Activated T-helper 17 cell treated with anti-CD3 and anti-CD28 coated beads, Interleukin-2, amount 50 U/mL, for 72 hours (primary cell): ENCODE results near the gene ATG4B. TPM values are rescaled to one million over a fixed set of nuclear protein-coding genes. Genes with fewer than 3 reads are reported as not detected.
A peak's percentile ranks its signal among the peaks of the same experiment; 100 is the strongest.

Experiments
- ATAC-seq: fragments of 150-1000 bp; cut with Tn5 transposase; replicated peaks from 2 replicates; pipeline ENCODE4 v1.10.0; 2021; ENCODE audit warnings: mild to moderate bottlenecking, moderate library complexity
- H3K27ac Mint-ChIP-seq: one replicate; pipeline ENCODE4 v1.8.0; 2022; ENCODE audit warnings: mixed read lengths
- H3K27me3 Mint-ChIP-seq: one replicate; pipeline ENCODE4 v1.8.0; 2022; ENCODE audit warnings: mixed read lengths
- H3K36me3 Mint-ChIP-seq: one replicate; pipeline ENCODE4 v1.8.0; 2022; ENCODE audit warnings: low read depth, mild to moderate bottlenecking, mixed read lengths
- H3K4me1 Mint-ChIP-seq: one replicate; pipeline ENCODE4 v1.8.0; 2022; ENCODE audit warnings: mixed read lengths
- H3K4me3 Mint-ChIP-seq: one replicate; pipeline ENCODE4 v1.8.0; 2022; ENCODE audit warnings: mild to moderate bottlenecking, mixed read lengths
- H3K9me3 Mint-ChIP-seq: one replicate; pipeline ENCODE4 v1.8.0; 2022; ENCODE audit warnings: mixed read lengths
- total RNA-seq, 2 donors: library from RNA; stranded (reverse); gene quantifications; one replicate each; pipeline ENCODE4 v1.2.3, GENCODE V29; 2022

Gene ATG4B
- total RNA-seq, 2 donors from 2014 or later = 88.3 to 91.3 TPM

GRCh38 chr2:241619597-241620418 lies 17.7 kb upstream of the ATG4B start:
- peak overlapping the region; percentile 97 for H3K27ac Mint-ChIP-seq
- H3K27me3 Mint-ChIP-seq = no peaks in the 10 kb centered on the region
- H3K4me3 Mint-ChIP-seq = peak overlapping the region; percentile 80
- peak; percentile 34 for ATAC-seq
- H3K4me1 Mint-ChIP-seq = peaks cover 39% of the 10 kb centered on the region
- peaks cover 46% of the 10 kb centered on the region for H3K36me3 Mint-ChIP-seq
- peaks cover 8% of the 10 kb centered on the region for H3K9me3 Mint-ChIP-seq

GRCh38 chr2:241620419-241620769 lies 17.1 kb upstream of the ATG4B start:
- no peaks in the 10 kb centered on the region for H3K27me3 Mint-ChIP-seq
- H3K36me3 Mint-ChIP-seq = peaks cover 52% of the 10 kb centered on the region
- peak overlapping the region; percentile 39 for H3K4me3 Mint-ChIP-seq
- peaks cover 8% of the 10 kb centered on the region for H3K9me3 Mint-ChIP-seq
- peak; percentile 87 for ATAC-seq
- H3K27ac Mint-ChIP-seq = peak overlapping the region; percentile 97
- H3K4me1 Mint-ChIP-seq = peaks cover 39% of the 10 kb centered on the region

- ATAC-seq = no peak
- no peaks in the 10 kb centered on the region for H3K9me3 Mint-ChIP-seq
- H3K27me3 Mint-ChIP-seq = no peaks in the 10 kb centered on the region
- no peak overlapping the region for H3K4me3 Mint-ChIP-seq
- H3K27ac Mint-ChIP-seq = no peak overlapping the region
- peaks cover 88% of the 10 kb centered on the region for H3K36me3 Mint-ChIP-seq
- H3K4me1 Mint-ChIP-seq = peaks cover 8% of the 10 kb centered on the region
Observed at GRCh38 chr2:241627675-241628074, 9.8 kb upstream of the ATG4B start.

GRCh38 chr2:241629762-241630435 lies 7.6 kb upstream of the ATG4B start:
- Mint-ChIP-seq H3K9me3 (no peaks in the 10 kb centered on the region), H3K4me3 (no peak overlapping the region), H3K4me1 (peaks cover 8% of the 10 kb centered on the region), H3K27ac (peak overlapping the region; percentile 25), H3K27me3 (no peaks in the 10 kb centered on the region), H3K36me3 (peaks cover 97% of the 10 kb centered on the region)
- no peak for ATAC-seq

- Mint-ChIP-seq H3K36me3 (peaks cover 83% of the 10 kb centered on the region), H3K9me3 (no peaks in the 10 kb centered on the region), H3K27me3 (no peaks in the 10 kb centered on the region), H3K4me3 (no peak overlapping the region), H3K27ac (no peak overlapping the region), H3K4me1 (peaks cover 8% of the 10 kb centered on the region)
- ATAC-seq = no peak
Observed at GRCh38 chr2:241632478-241633325, 4.8 kb upstream of the ATG4B start.

GRCh38 chr2:241633561-241633960 lies 3.9 kb upstream of the ATG4B start:
- Mint-ChIP-seq H3K4me3 (no peak overlapping the region), H3K9me3 (no peaks in the 10 kb centered on the region), H3K27ac (no peak overlapping the region), H3K4me1 (peaks cover under 1% of the 10 kb centered on the region), H3K36me3 (peaks cover 81% of the 10 kb centered on the region), H3K27me3 (no peaks in the 10 kb centered on the region)
- ATAC-seq = no peak

- Mint-ChIP-seq H3K27me3 (no peaks in the 10 kb centered on the region), H3K9me3 (no peaks in the 10 kb centered on the region), H3K27ac (peak overlapping the region; percentile 54), H3K4me1 (peaks cover 12% of the 10 kb centered on the region), H3K4me3 (peak overlapping the region; percentile 83), H3K36me3 (peaks cover 77% of the 10 kb centered on the region)
- no peak for ATAC-seq
Observed at GRCh38 chr2:241635756-241636155, 1.7 kb upstream of the ATG4B start.

- ATAC-seq = peak; percentile 43
- Mint-ChIP-seq H3K4me3 (peak overlapping the region; percentile 83), H3K27ac (peak overlapping the region; percentile 54), H3K27me3 (no peaks in the 10 kb centered on the region), H3K36me3 (peaks cover 70% of the 10 kb centered on the region), H3K4me1 (peaks cover 18% of the 10 kb centered on the region), H3K9me3 (no peaks in the 10 kb centered on the region)
Observed at GRCh38 chr2:241636182-241637017, 1.1 kb upstream of the ATG4B start.

GRCh38 chr2:241637795-241638660 lies 535 bp downstream of the ATG4B start:
- Mint-ChIP-seq H3K36me3 (peaks cover 59% of the 10 kb centered on the region), H3K4me3 (peak overlapping the region; percentile 93), H3K4me1 (peaks cover 28% of the 10 kb centered on the region), H3K9me3 (no peaks in the 10 kb centered on the region), H3K27ac (peak overlapping the region; percentile 95), H3K27me3 (no peaks in the 10 kb centered on the region)
- peak; percentile 36 for ATAC-seq

- Mint-ChIP-seq H3K4me3 (peak overlapping the region; percentile 93), H3K27me3 (no peaks in the 10 kb centered on the region), H3K9me3 (no peaks in the 10 kb centered on the region), H3K27ac (peak overlapping the region; percentile 95), H3K36me3 (peaks cover 50% of the 10 kb centered on the region), H3K4me1 (peaks cover 28% of the 10 kb centered on the region)
- no peak for ATAC-seq
Observed at GRCh38 chr2:241638940-241639339, 1.4 kb downstream of the ATG4B start.

- peak overlapping the region; percentile 93 for H3K4me3 Mint-ChIP-seq
- no peaks in the 10 kb centered on the region for H3K27me3 Mint-ChIP-seq
- ATAC-seq = no peak
- peak overlapping the region; percentile 67 for H3K27ac Mint-ChIP-seq
- H3K9me3 Mint-ChIP-seq = no peaks in the 10 kb centered on the region
- H3K36me3 Mint-ChIP-seq = peaks cover 45% of the 10 kb centered on the region
- H3K4me1 Mint-ChIP-seq = peaks cover 28% of the 10 kb centered on the region
Observed at GRCh38 chr2:241639385-241639784, 1.9 kb downstream of the ATG4B start.

- peak overlapping the region; percentile 93 for H3K4me3 Mint-ChIP-seq
Observed at GRCh38 chr2:241640165-241640795, 2.8 kb downstream of the ATG4B start.

GRCh38 chr2:241641631-241642030 lies 4.1 kb downstream of the ATG4B start:
- Mint-ChIP-seq H3K4me3 (no peak overlapping the region), H3K27me3 (no peaks in the 10 kb centered on the region), H3K9me3 (no peaks in the 10 kb centered on the region), H3K36me3 (peaks cover 28% of the 10 kb centered on the region), H3K27ac (peak overlapping the region; percentile 67), H3K4me1 (peaks cover 28% of the 10 kb centered on the region)
- ATAC-seq = no peak

More at GRCh38 chr2:241640165-241640795, 2.8 kb downstream of the ATG4B start:
- peak overlapping the region; percentile 67 for H3K27ac Mint-ChIP-seq
- no peaks in the 10 kb centered on the region for H3K27me3 Mint-ChIP-seq
- H3K9me3 Mint-ChIP-seq = no peaks in the 10 kb centered on the region
- peaks cover 28% of the 10 kb centered on the region for H3K4me1 Mint-ChIP-seq
- peaks cover 36% of the 10 kb centered on the region for H3K36me3 Mint-ChIP-seq
- peak; percentile 30 for ATAC-seq
